CD4-positive, alpha-beta T cell treated with Interleukin-6 at 100 ng/mL for 8 hours (primary cell): ENCODE measurements around the gene IMP4.
"Not testable (repeated sequence)": the region's sequence is repeated elsewhere in the genome, so short reads cannot be mapped to it uniquely, and the experiment has no call there.

Experiments
- DNase-seq: peaks from one replicate; pipeline ENCODE4 v3.0.0-alpha.2; 2020; ENCODE audit warnings: mixed read lengths, low spot score

The IMP4 gene, protein sequence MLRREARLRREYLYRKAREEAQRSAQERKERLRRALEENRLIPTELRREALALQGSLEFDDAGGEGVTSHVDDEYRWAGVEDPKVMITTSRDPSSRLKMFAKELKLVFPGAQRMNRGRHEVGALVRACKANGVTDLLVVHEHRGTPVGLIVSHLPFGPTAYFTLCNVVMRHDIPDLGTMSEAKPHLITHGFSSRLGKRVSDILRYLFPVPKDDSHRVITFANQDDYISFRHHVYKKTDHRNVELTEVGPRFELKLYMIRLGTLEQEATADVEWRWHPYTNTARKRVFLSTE

GRCh38 chr2:130342533-130343275, at the start of gene IMP4:
TSS of gene IMP4 (plus strand) at chr2:130342897. CDS start at chr2:130342933, 36 bp downstream.
- peak; percentile 97 for DNase-seq

GRCh38 chr2:130300258-130300969, 42.3 kb upstream of the IMP4 start:
- DNase-seq: no peak

GRCh38 chr2:130300970-130301348, 41.7 kb upstream of the IMP4 start:
- no peak for DNase-seq

DNA sequence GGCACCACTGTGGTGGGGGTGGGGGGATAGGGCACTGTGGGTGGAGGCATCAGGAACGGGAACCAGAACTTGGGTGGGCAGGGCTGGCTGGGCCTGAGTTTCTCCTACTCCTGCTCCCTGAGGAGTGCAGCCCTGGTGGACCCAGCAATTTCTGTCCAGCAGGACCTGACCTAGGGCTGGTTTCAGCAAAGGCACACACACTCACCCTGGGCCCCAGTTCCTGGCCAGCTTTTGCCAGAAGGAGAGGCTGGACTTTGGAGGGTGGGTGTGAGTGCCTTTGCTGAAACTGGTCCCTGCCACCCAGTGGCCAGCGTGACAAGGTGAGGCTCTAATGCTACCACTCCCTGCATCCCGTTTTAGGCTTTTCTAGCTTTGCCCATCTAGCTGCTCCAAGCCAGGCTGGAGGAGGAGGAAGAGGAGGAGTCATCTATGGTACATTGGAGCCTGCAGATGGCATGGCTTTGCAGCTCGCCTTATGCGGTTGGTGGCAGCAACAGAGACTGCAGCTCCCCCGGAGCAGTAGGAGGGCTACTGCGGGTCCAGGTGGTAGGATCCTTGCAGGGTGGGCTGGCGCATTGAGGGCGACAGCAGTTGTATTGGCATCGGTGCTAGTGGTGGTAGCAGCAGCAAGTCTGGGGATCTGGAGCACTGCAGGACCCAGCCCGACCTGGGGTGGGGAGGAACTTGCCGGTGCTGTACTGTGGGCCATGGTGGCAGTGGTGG, 40.4 kb upstream of the IMP4 start:
- DNase-seq: no peak

- DNase-seq: no peak
Measured at GRCh38 chr2:130303169-130303568, 39.5 kb upstream of the IMP4 start.

GRCh38 chr2:130304726-130305125, 38.0 kb upstream of the IMP4 start:
- DNase-seq: no peak

DNA sequence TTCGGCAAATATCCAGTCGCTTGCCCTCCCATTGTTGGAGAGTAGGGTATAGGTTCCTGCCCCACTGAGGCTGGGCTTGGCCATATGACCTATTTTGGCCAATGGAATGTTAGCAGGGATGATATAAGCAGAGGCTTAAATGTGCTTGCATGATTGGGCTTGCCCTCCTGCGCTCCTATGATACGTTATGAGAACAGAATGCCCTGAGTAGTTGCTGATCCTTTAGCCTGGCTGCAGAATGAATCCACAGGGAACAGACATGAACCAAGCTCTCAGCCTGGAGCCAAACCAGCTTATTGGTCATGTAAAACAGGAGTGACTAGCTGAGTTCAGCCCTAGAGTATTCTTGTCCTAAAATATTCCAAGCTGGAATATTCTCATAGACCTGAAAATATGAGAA, 34.8 kb upstream of the IMP4 start:
- no peak for DNase-seq

DNA sequence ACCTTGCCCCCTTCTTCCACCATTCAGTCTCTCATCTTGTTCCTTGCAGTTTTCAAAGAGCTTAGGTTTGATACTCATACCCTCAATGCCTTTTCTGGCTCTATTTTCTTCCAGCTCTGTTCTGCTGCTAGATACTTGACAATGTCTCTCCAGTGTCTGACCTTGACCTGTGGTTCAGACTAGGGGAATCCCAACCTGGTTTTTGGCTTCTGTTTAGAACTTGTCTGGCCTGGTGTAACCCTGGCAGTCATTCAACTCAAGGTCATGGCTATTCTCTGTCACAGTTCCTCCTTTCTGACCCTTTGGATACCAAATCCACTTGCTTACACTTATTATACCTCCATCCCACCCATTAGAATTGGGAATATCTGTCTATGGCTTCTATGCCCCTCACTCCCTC, 31.8 kb upstream of the IMP4 start:
- no peak for DNase-seq

DNA sequence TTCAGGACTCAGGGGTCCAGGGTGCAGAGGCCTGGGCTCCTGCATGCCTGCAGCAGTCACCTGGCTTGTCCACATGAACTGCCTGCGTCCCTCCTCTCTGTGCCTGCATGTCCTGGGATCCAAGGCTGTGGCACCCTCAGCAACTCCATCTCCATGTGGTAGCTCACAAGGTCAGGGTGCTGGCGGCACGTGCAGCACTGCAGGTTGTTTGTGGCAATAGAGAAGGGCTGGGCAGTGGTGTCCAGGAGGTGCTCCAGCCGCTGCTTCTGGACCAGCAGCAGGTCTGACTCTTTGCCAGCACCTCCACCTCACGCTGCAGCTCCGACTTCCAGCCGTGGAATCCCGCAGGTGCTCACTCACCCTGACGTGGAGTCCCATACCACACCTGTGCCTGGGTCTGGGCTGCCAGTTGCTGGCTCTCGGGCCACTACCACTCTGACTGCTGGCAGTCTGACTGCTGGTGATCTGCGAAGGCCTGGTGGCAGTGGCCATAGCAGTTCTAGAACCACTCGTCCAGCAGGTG, 28.8 kb upstream of the IMP4 start:
- DNase-seq: no peak

DNA sequence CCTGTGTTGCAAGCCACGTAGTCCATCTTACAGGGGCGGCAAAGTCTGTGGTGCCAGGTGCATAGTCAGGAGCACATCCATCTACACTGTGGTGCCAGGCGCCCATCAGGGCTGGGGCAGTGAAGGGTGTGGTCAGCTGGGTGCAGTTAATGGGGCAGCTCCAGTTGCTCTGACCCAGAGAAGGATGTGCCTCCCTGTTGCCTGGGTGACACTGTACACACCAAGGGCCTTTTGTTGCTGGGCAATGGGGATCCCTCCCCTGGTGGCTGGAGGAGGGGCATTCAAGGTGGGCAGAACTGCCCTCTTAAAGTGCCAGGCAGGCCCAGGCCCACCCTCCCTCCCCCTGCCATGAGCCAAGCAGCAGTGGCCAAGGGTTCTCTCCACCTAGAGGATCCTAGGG, 28.3 kb upstream of the IMP4 start:
- DNase-seq: no peak

DNA sequence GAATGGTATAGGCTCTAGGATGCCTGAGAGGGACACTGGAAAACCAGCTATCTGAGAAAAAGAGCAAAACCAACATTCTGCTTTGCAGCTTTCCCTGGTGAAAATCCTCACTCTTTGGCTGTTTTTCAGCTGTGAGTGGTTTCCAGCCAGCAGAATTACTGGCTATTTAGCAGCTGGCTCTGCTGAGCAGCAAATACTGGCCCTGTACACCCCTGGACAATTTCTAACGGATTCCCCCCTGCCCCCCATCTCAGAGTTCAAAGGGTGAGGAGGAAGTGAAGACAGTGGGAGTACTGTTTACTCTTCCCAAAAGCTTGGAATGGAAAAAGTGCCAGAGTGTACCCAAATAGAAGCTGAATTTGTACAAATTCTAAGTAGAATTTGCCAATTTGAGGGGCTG, 26.1 kb upstream of the IMP4 start:
- no peak for DNase-seq

DNA sequence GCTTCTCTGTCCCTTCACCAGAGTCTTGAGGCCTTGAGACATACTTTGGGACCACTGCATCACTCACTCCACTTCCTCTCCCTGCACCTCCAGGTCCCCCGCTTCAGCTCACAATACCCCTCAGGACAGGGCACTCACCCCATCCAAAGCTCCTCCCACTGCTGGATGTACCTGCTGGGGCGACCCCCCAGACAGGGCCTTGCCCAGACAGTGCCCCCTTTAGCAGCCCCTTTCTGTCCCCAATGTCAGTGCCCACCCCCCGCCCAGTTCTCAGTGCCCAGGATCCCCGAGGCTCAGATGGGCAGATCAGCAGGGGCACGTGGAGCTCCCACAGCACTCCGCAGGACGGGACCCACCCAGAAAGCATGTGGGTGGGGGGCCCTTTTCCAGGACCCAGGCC, 23.8 kb upstream of the IMP4 start:
- no peak for DNase-seq

- no peak for DNase-seq
Measured at GRCh38 chr2:130319536-130319935, 23.2 kb upstream of the IMP4 start.

GRCh38 chr2:130327703-130328527, 14.8 kb upstream of the IMP4 start:
- DNase-seq: no peak

DNA sequence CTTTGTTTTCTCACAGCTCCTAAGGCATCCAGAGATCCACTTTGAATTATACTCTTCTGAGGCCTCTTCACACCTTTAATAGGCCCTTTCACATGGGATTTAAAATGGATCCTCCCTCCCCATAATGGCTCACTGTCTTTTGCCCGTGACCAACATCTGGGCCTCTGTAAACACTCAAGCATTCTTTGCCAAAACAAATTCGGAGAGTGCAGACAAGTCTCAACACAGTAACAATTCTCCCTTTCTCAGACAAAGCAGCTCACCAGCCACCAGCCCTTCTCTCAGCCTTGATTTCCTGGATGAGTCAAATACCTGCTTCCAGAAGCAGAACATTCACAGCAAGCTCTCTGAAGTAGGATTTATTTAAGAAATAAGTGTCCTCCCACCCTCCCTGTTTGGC, 14.0 kb upstream of the IMP4 start:
- DNase-seq: no peak

DNA sequence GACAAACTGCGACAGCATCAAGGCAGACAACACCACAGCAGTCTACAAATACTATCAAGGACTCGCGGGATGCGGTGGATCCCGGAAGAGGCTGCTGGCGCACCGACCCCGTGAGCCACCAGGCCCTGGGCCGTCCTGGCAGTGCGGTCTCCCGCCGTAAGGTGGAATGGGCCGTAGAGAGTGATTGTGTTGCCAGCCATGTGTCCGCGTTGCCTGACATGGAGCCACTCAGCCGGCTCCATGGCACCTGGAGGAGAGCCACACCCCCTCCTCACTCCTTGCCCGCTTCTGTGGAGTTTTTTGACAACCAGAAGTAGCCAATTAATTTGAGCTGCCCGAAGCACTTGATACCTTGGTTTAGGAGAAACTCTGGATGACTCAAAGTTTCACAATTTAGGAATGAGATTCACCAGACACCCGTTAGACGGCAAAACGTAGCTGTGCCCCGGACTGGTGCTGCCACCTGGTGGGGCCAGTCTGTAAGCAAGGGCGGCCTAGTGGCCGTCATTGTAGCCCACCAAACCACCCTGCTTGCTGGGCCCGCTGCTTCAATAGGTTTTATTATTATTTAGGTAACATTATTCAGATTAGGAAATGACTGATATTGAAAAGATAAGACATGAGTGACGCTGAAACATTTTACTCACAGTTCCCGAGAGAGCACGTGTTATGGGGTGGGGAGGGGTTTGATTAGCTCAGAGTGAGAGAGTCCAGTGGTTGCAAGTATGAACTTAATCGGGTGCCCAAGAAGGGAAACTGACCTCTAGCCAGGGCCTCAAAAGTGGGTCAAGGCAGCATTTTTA, 10.2 kb upstream of the IMP4 start:
- peak; percentile 56 for DNase-seq

GRCh38 chr2:130333253-130333652, 9.4 kb upstream of the IMP4 start:
- DNase-seq: not testable (repeated sequence)

GRCh38 chr2:130334026-130334425, 8.7 kb upstream of the IMP4 start:
- no peak for DNase-seq

- no peak for DNase-seq
Measured at GRCh38 chr2:130335226-130335625, 7.5 kb upstream of the IMP4 start.

GRCh38 chr2:130336150-130336876, 6.4 kb upstream of the IMP4 start:
- DNase-seq: no peak
